ENCODE results near the gene CALB2.
A peak's percentile ranks its signal among the peaks of the same experiment; 100 is the strongest.
"Not testable (repeated sequence)": the region's sequence is repeated elsewhere in the genome, so short reads cannot be mapped to it uniquely, and the experiment has no call there.

Gene CALB2

DNA sequence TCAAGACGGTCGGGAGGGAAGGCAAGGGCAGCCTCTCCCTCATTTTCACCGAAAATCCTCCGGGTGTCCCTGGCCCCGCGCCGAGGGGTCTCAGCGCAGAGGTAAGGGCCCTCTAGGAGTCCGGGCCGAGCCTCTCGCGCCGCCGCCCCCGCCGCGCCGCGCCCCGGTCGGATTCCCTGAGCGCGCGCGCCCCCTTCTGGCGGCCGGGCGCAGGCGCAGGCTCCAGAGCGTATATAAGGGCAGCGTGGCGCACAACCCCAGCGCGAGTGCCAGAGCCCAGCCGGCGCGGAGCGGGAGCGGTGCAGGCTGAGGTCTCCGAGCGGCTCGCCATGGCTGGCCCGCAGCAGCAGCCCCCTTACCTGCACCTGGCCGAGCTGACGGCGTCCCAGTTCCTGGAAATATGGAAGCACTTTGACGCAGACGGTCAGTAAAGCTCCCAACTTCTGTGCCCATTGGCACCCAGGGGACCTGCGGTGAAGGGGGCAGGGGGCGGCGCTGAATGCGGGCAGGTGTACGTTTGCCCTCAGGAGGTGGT, at the start of gene CALB2:
Gene CALB2, plus strand, starts transcription at position 260 of the 535 bp plus-strand sequence. Its CDS starts 70 bp downstream, at position 330.
- peak; percentile 30 for DNase-seq (ENCODE audit: low read depth)

GRCh38 chr16:71311553-71312158, 46.9 kb upstream of the CALB2 start:
- no peak for DNase-seq (ENCODE audit: low read depth)

DNA sequence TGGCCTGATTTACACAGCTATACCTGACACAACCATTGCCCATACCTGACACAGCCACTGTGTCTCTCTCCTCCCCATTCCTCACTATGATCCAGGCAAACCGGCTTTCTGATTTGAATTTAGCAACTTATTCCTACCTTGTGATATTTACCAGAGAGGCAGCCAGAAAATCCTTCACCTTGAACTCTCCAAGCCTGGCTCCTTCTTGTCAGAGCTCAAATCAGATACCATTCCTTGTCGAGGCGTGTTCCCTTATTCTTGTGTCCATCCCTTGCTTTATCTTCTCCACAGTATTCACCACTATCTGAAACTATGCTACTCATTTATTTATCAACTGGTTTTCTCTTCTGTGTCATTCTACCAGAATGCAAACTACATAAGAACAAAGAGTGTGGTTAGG, 44.9 kb upstream of the CALB2 start:
- not testable (repeated sequence) for DNase-seq (ENCODE audit: low read depth)

DNA sequence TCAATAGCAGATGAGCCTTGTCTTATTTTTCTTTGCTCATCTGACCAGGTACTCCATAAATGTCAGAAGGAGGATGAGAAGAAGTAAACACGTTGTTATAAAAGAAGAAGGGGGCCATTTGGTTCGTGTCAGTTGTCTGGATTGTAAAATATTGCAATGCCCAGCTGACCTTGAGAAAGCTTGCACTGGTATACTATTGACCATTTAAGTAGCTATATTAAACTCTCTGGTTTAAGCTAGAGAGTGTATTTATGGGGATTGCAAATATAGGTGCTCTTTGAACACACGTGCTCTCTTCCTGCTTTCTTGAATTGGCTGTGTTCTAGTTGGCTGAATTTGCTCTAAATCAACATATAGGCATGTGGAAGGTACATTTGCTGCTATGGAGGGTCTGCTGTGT, 43.3 kb upstream of the CALB2 start:
- DNase-seq (ENCODE audit: low read depth) = no peak

DNA sequence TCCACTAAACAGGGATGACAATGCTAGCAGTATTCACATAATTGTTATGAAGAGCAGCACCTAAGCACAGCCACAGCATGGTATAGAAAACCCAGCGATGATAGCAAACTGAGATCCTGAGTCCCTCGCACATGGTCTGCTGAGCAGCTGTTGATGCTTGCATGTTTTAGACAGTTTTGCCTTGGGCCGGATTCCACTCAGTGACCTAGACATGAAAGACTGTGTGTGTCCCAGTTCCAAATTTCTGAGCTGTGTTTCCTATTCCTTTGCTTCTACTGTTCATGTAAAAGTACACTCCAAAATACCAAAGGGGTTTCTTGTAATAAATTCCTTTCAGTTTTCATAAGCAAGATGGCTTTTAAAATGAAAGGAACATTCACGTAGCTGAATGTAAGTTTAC, 38.5 kb upstream of the CALB2 start:
- DNase-seq (ENCODE audit: low read depth) = no peak

GRCh38 chr16:71327720-71328119, 30.8 kb upstream of the CALB2 start:
- DNase-seq (ENCODE audit: low read depth) = no peak

- DNase-seq (ENCODE audit: low read depth) = no peak
Measured at GRCh38 chr16:71328151-71328550, 30.4 kb upstream of the CALB2 start.

GRCh38 chr16:71337631-71338030, 20.9 kb upstream of the CALB2 start:
- DNase-seq (ENCODE audit: low read depth) = no peak

DNA sequence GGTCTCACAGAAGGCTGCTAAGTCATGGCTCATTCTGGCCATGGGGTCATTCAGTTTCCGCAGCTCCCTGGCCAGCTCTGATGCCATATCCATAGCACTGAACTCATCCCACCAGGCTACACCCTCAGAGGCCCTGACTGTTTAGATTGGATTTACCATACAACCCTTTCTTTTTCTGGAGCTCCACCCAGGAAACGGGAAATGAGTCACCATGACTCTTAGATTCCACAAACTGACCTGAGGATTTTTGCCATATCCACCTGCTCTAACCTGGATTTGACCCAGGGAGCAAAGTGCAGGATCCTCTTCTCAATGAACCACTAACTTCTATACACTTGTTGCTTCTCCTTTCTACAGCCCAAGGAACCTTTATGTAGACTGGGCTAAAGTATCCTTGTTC, 20.3 kb upstream of the CALB2 start:
- no peak for DNase-seq (ENCODE audit: low read depth)

DNA sequence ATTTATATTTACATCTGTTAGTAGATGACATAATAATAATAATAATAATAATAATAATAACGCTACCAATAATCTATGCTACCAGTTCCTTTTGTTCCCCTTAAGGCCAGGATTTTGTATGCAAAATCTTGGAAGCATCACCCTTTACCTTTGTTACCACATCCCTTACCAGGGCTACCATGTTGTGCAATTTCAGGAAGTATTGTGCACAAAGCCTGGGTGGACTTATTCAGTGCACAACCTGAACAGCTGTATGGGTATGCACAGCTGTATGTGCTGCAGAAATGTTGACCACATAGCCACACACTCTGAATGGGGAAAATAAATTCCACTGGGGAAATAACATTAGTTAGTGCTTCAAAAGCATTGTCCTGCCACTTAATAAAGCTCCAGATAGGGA, 19.9 kb upstream of the CALB2 start:
- no peak for DNase-seq (ENCODE audit: low read depth)

GRCh38 chr16:71339236-71340171, 19.0 kb upstream of the CALB2 start:
- no peak for DNase-seq (ENCODE audit: low read depth)

GRCh38 chr16:71340406-71340805, 18.1 kb upstream of the CALB2 start:
- no peak for DNase-seq (ENCODE audit: low read depth)

DNA sequence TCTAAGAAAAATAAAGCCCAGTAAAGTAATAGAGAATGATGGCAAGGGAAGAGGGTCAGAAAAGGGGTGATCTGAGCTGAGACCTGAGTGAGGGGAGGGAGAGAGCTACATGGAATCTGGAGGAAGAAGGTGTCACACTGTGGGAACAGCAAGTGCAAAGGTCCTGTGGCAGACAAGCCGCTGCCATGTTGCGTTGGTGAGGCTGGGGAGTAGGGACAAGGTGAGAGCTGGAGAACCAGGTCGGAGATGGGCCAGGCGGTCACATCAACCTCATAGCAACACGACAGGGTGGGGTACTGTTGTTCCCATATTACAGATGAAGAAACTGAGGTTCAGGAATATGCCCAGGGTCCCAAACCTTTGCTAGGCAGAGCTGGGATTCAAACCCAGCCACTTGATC, 16.6 kb upstream of the CALB2 start:
- no peak for DNase-seq (ENCODE audit: low read depth)

DNA sequence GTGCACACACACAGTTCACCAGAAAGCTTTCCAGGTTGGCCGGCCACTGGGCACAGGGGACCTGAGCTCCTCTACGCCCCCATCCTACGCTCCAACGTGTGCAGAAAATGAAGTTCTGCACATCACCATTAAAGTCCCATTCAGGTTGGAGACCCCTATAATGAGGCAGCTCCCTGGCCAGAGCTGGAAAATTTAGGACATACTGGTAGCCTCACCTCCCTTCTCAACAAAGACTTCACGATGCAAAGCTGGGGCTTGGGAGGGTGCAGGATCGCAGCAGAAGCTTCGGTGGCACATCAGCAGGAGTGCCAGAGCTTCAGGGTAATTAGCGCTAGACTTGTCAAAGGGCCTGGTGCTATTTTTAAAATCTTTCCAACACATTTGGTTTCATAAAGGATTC, 15.4 kb upstream of the CALB2 start:
- DNase-seq (ENCODE audit: low read depth) = no peak

DNA sequence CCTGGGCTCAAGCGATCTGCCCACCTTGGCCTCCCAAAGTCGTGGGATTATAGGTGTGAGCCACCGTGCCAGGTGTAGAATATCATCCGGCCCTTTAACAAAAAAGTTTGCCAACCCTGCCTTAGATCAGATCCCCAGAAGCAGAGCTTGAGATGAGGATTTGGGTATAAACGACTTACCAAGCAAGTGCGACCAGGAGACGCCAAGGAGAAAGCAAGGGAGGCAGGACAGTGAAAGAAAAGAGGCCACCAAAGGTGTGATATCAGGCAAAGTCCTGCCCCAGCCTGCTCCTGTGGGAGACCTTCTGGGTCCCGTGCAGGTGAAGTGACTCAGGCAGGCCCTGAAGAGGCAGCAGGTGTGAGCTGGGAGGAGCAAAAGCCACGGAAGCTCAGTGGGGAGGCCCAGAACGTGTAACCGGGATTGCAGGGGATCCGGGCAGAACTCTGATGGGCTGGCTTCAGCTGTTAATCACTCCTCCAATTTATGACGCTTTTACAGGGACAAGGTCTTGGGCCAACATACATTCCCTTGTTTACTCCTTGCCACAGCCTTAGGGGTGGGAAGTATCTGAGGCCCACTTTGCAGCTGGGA, 14.1 kb upstream of the CALB2 start:
- no peak for DNase-seq (ENCODE audit: low read depth)

GRCh38 chr16:71345031-71345430, 13.5 kb upstream of the CALB2 start:
- DNase-seq (ENCODE audit: low read depth) = no peak

- DNase-seq (ENCODE audit: low read depth) = no peak
Measured at GRCh38 chr16:71347146-71347545, 11.4 kb upstream of the CALB2 start.

DNA sequence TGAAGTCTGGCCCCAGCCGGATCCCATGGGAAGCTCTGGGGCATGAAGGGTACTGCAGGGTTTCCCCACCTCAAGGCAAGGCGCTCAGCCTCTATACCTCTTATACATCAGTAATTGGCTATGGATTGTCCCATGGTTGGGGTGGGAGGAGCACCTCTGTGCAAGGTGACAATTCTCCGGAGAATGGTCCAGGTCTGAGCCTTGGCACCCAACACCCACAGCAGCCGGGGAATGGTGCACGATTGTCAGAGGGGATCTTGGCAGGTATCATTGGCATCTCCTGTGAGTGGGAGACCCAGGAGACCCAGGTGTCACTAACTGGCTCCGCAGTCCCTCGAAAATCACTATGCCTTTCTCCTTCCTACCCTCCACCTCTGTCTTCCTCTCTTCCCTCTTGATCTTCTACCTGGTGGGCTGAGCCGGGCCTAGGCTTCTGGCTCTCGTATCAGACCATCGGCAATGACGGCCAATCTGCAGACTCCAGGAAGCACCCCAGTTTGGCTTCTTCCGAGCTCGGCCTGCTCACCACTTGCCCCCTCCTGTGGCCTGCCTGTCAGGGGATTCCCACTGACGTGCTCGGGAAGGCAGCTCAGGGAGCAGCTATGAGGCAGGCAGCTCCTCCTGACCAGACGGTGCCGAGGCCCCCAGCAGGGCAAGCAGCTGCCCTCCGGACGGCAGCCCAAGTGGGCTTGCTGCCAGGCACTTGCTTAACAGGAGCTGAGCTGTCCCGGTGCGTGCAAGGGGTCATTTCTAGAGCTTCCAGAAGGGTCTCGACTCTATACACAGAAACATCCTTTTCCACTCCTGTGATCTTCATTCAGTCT, 10.0 kb upstream of the CALB2 start:
- no peak for DNase-seq (ENCODE audit: low read depth)

GRCh38 chr16:71350821-71351557, 7.5 kb upstream of the CALB2 start:
- no peak for DNase-seq (ENCODE audit: low read depth)

- no peak for DNase-seq (ENCODE audit: low read depth)
Measured at GRCh38 chr16:71351558-71351901, 7.0 kb upstream of the CALB2 start.

DNA sequence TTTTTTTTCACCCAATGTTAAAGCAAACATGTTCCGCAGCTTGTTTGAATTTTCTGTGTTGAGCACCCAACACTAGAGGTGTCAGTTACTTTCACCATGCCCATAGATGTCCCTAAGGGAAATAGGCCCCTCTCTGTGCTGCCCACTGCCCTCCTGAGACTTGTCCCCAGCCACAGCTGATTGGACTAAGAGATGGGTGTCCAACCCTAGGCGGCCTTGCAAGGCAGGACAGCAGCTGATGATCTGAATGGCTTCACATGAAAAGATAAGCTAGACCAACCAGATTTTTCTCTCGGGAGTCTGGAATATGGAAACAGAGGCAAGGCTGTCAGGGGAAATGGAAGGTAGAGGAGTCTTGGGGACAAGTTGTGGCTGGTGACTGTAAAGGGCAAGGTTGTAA, 6.1 kb upstream of the CALB2 start:
- DNase-seq (ENCODE audit: low read depth) = no peak
